A204.1 (cell line): ENCODE measurements around the gene FAIM2.

Experiments
- FAIRE-seq: peaks from 2 replicates; lab custom pipeline; 2012; peaks lifted over from hg19 to GRCh38; lab: Jason Lieb, UNC

FAIM2 gene

DNA sequence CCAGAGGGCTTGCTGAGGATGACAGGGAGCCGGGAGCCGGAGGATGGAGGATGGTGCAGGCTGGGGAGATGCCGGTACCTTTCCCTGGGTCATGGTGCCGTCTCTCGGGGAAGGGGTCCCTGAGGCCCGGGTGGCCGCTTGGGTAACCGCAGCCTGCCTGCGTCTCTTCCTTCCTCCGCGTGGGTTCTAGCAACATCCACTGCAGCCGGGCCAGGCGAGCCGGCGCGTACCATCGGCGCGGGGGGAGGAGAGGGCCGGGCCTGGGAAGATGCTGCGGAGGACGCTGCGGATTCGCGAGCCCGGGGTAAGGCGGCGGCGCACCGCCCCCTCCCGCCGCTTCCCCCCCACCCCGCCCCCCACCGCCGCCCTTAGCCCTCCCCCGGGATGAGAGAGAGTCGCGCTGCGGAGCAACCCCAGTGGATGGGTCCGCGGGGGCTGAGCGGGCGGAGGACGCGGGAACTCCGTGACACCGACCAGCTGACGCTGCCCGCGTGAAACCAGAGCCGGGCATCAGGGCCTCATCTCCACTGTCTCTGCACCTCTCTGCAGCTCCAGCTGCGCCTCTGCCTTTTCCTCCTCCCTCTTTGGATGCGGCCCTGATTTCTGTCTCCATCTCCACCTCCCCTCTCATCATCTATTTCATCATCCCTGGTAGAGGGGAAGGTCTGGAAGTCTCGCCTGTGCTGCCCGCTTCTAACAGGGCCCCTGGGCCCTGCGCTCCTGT, at the start of gene FAIM2:
TSS of gene FAIM2 (minus strand) at position 201 of the 724 bp plus-strand sequence. CDS start at position 93, 108 bp downstream.
- no peak for FAIRE-seq

DNA sequence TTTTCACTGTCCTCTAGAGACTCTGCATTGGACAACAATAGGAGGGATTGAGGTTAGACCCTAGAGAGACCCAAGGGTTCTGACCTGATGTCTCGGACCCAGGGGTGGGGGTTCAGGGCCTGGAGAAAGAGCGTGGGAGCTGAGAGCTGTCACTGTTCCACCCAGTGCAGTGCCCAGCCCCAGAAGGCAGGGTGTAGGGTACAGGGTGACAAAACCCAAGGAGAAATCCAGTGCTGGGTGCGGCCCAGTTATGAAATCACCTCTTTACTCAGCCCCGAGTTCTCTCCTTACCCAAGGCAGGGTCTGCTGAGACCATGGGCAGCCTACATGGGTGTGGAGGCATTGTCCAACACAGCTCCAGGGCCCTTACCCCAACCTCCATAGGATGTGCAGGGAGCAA, 49.5 kb upstream of the FAIM2 start:
- no peak for FAIRE-seq

DNA sequence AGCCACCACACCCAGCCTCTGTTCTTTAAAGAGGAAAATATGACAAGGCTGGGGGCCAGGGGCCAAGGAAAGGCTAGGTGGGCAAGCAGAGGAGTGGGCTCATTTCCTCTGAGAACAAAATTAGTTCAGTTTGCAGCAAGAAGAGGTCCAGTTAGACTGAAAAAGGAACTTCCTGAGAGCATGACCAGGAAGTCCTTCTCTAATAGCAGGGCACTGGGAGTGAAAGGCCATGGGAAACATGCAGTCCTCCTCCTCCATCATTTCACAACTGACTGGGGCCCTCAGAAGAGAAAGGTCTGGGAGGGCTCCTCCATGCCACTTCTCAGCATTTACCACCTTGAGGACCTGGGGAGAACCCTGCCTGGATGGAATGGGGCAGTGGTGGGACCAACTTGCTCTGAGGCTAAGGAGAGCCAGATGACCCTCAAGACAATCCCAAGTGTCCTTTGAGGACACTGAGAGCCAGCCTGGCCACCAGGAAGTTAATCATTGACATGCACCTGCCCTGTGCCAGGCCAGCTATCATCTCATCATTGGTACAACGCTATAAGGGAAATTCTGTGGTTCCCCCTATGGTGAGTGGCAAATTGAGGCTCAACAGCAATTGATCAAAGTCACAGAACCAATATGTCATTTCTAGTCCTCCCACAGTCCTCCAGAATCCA, 48.8 kb upstream of the FAIM2 start:
- no peak for FAIRE-seq

DNA sequence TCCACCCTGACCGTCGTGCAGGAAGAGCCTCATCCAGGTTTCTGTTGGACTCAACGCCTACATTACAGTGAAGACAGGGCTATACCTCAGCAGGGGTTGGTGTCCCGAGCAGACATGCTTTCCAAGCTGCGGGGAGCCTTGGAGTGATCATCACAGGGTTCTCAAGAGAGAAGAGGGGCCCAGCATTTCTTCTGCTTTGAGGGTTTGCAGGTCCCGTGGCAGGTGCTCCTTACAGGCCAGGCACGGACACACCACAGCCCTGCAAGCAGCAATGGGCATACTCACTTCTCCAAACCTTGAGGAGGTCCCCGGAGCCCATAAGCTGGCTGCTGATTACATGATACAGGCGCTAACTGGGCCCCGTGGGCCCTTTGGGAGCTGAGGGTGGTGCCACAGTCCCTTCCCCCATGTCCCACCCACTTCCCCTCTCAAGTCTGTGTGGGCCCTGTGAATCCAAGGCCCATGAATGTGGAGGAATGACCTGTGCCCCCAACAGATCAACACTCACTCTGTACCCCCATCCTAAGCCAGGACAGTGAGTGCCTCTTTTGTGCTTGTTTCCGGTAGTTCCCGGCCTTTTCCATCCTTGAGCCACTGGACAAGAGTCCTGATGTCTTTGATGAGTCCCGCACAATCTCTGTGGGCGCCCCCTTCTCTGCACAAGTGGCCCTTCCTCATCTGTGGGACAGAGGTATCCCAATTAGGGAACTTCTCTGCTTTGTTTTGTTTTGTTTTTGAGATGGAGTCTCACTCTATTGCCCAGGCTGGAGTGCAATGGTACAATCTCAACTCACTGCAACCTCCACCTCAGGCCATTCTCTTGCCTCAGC, 47.9 kb upstream of the FAIM2 start:
- FAIRE-seq, result no peak

DNA sequence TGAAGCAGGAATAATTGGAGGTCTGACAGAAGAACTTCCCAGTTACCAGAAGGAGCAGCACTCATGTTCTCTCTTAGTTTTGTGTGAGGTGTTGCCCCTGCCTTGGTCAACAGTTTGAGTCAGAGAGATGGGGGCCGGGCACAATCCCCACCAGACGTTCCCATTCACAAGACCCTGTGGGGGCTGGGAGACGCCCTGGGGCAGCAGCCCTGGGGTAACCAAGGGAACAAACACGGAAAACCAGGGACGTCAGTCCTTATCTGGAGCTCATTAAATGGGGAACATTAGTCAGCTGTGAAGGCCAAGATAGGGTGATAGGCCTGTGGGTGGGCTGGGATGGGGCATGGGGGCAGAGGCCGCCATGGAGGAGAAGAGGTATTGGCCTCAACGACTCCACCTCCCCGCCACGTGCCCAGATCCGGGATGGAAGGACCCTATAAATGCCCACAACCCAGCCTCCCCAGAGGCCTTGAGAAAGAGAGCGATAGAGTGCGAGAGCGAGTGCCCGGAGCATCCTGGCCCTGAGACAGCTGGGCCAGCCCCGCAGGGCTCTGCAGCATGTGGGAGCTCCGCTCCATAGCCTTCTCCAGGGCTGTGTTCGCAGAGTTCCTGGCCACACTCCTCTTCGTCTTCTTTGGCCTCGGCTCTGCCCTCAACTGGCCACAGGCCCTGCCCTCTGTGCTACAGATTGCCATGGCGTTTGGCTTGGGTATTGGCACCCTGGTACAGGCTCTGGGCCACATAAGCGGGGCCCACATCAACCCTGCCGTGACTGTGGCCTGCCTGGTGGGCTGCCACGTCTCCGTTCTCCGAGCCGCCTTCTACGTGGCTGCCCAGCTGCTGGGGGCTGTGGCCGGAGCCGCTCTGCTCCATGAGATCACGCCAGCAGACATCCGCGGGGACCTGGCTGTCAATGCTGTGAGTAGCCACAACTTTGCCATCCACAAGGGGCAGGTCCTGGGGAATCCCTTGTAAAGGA, 46.9 kb upstream of the FAIM2 start, which contains the start of gene AQP2:
TSS of gene AQP2 (plus strand) at position 465 of the 979 bp plus-strand sequence. CDS start at position 559, 94 bp downstream.
- no peak for FAIRE-seq

DNA sequence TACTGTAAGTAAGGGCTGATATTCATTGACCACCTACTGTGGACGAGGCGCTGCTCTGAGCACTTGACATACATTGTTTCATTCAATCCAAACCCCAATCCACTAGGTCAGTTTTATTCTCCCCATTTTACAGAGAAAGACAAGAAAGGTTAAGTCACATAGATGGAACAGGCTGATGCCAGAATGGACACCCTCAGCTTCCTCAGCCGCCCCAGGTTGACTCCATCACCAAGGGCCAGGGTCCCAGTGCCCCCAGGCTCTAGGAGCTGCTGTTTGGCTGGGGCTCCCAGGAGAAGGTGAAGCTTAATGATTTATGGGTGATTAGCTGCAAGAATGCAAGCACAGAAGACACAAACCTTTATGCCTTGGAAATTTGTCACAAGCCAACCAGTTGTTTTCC, 46.2 kb upstream of the FAIM2 start:
- no peak for FAIRE-seq

DNA sequence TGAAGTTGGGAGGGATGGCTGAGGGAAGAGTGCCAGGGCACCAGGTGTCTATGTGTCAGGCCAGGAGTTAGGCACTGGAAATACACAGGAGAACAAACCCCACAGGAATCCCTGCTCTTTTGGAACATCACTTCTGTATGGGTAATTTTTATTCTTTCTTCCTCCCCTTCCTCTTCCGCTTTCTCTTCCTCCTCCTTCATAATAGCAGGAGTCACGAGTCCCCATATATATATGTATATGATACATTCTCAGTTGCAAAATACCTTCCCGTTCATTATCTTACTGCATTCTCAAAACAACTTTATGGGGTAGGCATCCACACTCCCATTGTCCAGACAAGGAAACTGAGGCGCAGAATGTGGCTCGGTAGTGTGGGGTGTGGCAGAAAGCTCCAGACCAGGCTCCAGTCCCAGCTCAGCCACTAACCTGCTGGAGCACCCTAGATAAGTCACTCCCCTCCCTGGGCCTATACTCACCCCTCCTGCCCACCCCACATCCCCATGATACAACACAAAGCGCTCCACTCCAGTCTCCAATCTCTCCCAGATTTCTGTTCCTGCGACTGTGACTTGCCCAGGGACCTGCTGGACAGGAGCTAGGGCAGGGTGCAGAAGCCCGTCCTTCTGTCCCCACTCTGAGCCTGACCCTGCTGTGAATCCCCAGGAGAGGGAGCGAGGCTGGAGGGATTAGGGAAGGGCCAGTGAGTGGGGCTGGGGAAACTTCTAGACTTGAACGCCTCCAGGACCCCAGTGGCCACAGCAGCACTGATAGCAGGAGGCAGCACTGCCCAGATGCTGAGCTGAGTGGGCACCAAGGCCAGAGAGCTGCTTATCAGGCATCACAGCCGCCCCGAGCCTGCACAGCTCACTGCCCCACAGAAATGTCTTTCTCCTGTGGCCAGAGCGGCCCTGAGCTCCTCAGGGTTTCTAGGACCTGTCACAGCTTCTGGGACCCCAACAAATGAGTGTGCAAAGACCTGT, 45.5 kb upstream of the FAIM2 start:
- FAIRE-seq, result no peak

DNA sequence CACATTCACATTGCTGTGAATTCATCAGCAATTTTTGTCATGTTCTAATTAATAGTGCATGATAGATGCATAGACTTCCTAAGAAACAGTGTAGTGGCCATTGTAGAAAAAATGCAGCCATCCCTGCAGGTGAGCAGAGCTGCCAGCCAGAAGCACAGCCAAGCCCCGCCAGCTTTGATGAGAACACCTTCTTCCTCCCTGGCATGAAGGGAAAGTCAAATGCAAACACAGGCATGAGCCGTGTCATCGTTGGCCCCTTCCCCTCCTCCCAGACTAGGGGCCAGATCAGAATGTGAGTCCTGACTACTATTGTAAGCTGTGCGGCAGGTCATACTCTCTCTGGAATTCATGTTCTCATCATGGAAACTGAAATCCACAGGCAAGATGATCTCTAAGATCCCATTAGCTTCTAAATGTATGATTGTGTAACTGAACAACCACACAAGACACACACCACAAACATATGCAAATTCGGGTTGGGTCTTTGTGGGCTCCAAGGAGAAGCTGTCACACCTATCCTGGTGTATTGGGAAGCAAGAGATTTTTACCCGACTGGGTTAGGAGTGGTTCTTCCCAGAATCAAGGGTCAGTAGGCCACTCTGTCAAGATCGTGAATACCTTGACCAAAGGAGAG, 44.0 kb upstream of the FAIM2 start:
- no peak for FAIRE-seq

DNA sequence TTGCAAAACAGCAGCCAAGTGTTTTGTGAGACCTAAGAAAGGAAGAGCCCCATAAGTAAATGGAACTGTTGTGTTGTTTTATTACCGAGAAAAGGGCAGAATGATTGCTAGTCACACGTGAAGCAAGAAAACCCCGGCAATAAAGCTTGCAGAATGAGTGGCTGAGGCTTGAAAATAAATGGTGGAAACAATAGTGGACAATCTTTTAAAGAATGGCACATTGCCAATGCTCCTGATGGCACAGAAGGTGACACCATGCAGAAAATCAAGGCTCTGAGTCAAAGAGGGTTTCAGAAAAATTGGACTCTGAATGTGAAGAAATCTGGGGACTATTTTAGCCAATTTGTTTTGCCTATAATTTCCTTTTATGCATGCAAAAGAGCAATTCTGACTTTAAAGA, 42.8 kb upstream of the FAIM2 start:
- FAIRE-seq, result no peak

DNA sequence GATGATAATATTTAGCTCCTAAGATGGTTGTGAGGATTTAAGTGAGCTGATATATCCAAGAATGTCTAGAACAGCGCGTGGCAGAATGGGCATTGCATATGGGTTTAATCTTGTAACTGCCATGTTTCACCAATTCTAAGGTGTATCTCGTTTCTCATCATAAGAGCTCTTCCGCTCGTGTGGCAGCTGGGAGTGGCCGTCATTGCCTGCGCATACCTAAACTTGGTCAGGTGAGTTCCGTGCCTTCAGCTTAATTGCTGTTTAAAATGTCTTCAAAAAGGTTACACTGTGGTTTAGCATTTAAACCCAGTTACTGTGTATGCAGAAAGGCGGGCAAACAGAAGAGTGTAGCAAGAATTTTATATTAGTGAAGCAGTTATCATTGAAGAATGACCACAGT, 42.4 kb upstream of the FAIM2 start:
- FAIRE-seq, result no peak

DNA sequence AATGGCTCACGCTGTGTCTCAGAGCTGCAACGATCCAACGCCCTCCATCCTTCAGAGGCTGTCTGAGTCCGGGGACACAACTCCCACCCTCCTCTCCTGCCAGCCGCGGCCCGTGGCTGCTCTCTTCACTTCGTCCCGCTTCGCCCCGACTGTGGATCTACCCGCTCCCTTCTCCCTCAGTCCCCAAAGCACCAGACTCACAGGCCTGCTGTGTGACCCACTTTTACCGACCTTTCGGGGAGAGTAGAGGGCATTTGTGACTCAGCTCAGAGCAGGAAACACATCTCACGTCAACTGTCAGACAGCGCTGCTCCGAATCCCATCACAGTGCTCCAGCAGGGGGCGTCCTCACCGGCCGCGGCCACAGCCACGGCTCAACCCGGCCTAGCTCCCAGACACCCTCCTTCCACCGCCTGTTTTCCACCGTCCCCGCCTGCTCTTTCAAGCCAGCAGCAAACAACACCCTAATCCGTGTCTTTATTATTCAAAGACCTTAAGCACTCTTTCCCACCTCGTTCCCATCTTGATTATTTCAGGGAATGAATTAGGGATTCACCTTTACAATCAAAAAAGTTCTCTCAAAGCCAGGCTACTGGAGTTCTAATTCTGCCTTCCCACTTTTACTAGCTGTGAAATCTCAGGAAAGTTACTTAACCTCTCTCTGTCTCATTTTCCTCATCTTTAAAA, 41.8 kb upstream of the FAIM2 start:
- FAIRE-seq, result no peak

DNA sequence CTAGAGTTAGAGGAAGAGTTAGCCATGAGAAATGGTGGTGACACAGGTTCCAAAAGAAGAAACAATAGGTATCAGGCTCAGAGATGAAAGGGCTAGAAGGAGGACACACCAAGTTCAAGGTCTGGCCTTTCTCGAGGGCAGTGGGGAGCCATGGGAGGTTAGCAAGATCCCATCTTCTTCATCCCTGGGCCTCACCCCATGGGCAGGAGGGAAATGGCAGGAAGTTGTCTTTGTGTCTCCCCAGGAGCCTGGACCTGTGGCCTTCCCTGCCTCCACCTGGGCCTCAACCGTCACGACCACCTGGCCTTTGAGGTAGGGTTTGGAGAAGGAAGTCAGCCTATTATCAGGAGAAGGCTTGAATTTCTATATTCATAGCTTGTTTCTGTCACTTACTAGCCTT, 41.0 kb upstream of the FAIM2 start:
- FAIRE-seq, result no peak

DNA sequence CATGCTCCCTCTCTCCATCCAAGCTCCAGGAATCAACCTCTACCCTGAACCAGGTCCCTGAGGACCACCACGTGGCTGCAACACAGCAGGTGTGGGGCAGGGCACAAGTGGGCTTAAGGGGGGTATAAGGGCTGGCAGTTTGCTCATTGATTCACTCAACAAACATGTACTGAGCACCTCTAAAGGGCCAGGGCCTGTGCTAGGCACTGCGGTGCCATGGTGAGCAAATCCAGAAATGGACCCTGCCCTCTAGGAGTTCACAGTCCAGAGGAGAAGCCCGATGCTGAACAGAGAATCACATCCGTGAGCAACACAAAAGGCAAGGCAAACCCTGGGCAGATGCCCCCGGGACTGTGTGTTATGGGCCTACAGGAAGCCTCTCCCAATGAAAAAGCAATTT, 40.3 kb upstream of the FAIM2 start:
- FAIRE-seq, result no peak

DNA sequence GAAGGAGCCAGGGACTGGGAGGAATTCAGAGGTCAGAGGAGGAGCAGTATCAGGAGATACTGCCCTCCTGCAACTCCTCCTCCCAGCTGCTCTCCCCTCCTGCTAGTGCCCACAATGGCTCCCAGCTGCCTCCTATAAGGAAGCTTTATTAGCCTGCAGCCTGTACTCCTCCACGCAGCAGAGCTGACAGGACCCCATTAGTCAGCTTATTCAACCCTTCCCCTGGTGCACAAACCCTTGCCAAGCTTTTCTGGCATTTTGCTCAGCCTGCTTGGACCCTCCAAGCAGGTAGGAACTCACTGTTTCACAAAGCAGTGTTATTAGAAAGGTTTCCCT, 39.9 kb upstream of the FAIM2 start:
- FAIRE-seq, result no peak

DNA sequence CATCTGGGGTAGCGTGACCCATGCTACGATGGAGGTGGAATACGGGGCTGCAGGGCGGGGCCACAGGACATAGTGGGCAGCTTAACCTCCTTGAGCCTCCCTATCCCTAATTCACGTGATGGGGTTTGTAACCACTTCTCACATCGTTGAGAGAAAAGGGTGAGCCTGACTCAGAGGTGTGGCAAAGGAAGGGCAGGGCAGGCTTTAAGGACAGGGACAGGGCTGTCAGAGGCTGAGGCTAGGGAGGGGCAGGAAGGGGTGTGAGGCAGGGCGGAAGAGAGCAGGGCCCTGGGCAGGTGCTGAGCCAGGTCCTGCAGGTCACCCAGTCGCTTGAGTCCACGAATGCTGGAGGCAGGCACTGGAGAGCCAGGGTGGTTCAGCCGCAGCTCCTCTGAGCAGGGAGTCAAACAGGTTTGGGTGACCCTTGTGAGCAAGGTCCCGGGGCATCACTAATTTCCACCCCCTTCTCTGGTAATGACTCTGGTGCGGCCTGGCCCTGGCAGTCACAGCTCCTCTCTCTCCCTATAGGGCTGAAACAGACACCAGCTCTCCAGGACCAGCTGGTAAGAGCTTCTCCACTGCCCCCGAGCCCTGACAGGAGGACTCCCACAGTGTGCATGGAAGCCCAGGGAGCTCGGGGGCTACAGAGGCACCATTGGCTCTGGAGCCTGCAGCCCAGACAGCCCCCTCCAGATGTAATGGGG, 39.4 kb upstream of the FAIM2 start:
- FAIRE-seq, result no peak

DNA sequence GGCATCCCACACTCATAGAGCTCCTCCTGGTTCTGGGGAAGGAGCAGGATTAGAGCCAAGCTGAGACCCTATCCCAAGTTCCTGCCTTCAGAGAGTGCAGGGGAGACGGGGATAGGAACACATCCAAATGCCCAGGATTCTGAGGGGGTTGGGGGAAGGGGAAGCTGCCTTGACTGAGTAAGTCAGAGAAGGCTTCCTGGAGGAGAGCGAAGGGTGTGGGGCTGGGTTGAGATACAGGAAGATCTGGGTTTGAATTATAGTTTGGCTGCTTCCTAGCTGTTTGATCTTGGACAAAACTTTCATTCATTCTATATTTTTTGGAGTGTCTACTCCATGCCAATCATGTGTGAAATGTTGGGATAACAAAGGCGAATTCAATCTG, 38.8 kb upstream of the FAIM2 start:
- no peak for FAIRE-seq

DNA sequence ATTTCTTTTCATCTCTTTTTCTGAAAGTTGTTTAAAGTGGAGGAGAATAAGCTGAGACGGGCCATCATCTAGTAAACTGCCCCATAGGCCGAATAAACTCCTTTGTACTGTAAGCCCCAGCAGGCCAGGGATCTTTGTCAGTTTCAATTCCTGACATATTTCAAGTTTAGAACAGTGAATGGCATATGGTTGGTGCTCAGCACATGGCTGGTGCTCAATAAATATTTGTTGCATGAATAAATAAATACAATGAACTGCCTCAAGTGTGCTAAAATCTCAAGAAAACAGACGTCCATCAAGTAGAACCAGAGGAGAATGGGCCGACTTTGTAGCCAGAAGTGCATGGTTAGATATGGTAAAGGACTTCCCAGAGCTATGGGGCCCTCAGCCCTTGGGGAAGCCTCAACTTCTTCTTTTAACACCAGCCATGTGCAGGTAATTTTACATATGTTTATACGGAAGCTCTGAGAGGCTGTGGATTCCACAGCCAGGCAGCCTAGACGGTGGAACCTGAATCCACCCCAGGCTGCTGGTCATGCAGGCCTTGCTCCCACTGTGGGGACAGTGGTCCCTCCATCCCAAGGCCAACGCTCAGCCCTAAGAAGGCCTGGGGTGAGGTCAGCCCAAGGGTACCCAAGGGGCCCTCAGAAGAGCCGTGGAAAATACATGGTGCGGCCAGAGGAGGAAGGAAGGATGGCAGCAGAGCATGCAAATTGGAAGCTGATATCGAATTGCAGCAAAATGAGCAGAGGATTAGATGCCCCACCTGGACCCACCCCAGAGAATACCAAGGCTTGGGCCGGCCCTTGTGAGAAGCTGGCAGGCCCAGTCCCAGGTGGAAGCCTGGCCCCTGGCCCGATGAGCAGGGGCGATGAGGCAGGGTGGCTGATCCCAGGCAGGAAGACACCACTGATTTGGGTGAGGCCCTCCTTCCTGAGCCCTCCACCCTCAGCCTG, 38.1 kb upstream of the FAIM2 start:
- no peak for FAIRE-seq

DNA sequence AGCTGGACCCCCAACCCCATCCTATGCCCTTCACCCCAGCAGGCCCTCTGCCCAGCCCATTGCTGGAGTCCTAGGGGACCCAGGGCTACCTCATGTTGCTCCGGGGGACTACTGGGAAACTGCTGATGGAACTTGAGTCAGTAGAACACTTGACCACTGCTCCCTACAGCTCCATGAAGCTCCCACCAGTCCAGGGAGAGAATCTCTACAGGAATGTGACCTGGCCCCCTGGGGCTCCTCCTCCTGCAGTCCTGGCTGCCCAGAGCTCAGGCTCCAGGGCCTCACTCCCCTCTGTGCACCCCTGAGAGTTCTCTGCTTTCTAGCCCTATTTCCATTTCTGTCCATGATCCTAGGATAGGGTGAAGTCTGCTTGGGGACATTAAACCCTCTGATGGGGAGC, 36.0 kb upstream of the FAIM2 start:
- FAIRE-seq, result no peak
